K562 (cell line): Measurements from ENCODE around the gene PHC1. TPM values are rescaled to one million over a fixed set of nuclear protein-coding genes. Genes with fewer than 3 reads are reported as not detected.

Experiments used
- ATF1 ChIP-seq, 2 experiments: fragments of 450-650 bp in 1 of 2; IDR thresholded peaks; 2 replicates each; pipeline ENCODE4 v1.6.1; 2016; ENCODE audit warnings: missing compliant biosample characterization in 1 of 2, missing genetic modification characterization in 1 of 2
- BHLHE40 ChIP-seq: IDR thresholded peaks from 2 replicates; pipeline ENCODE4 v1.6.1; 2011; ENCODE audit warnings: low read length, improper control_type of control experiment
- CREM ChIP-seq: IDR thresholded peaks from 2 replicates; pipeline ENCODE4 v1.6.1; 2014; ENCODE audit warnings: antibody characterized with exemption, low read depth
- CTCF ChIP-seq, 3 experiments: IDR thresholded peaks in 2 of 3; conservative IDR thresholded peaks in 1 of 3; 2 replicates each; pipeline ENCODE4 v1.5.1; 2011 to 2012; ENCODE audit warnings: low read length in 3 of 3, mild to moderate bottlenecking in 3 of 3, control low read depth in 2 of 3, improper control_type of control experiment in 1 of 3, inconsistent platforms in 1 of 3, low read depth in 1 of 3, mixed read lengths in 1 of 3, moderate library complexity in 1 of 3; ENCODE audit not compliant: insufficient read depth in 2 of 3
- CXXC5 ChIP-seq: fragments of 250-450 bp; sonication (Bioruptor Pico); IDR thresholded peaks from 2 replicates; pipeline ENCODE4 v1.8.0; 2022; ENCODE audit warnings: inconsistent platforms, mild to moderate bottlenecking, moderate library complexity
- FOXP4 ChIP-seq: sonication (generic); formaldehyde crosslinking; IDR thresholded peaks from 2 replicates; pipeline ENCODE4 v1.8.0; 2022; ENCODE audit warnings: mild to moderate bottlenecking, missing genetic modification reagents, borderline replicate concordance
- GABPB1 ChIP-seq: sonication (generic); formaldehyde crosslinking; IDR thresholded peaks from 2 replicates; pipeline ENCODE4 v1.8.0; 2022; ENCODE audit warnings: mild to moderate bottlenecking, missing genetic modification reagents
- KDM5B ChIP-seq: fragments of 200-600 bp; sonication (generic); IDR thresholded peaks from 2 replicates; pipeline ENCODE4 v1.6.1; 2012; ENCODE audit warnings: low read depth, mild to moderate bottlenecking, moderate library complexity, low read length, control low read depth, inconsistent platforms; ENCODE audit not compliant: insufficient replicate concordance
- MXI1 ChIP-seq: IDR thresholded peaks from 2 replicates; pipeline ENCODE4 v1.6.1; 2011; ENCODE audit warnings: low read depth, mild to moderate bottlenecking, improper control_type of control experiment, low read length
- NR2C1 ChIP-seq, 2 experiments: fragments of 450-650 bp; IDR thresholded peaks; 2 replicates each; pipeline ENCODE4 v1.6.1; 2017; ENCODE audit warnings: mild to moderate bottlenecking in 2 of 2, antibody characterized with exemption in 1 of 2, inconsistent platforms in 1 of 2, missing compliant biosample characterization in 1 of 2, missing genetic modification characterization in 1 of 2
- NRF1 ChIP-seq, 2 experiments: fragments of 450-650 bp; IDR thresholded peaks in 1 of 2; conservative IDR thresholded peaks in 1 of 2; 2 replicates each; pipeline ENCODE4 v1.6.1; 2014; ENCODE audit warnings: mild to moderate bottlenecking in 2 of 2
- PHF20 ChIP-seq: fragments of 450-650 bp; IDR thresholded peaks from 2 replicates; pipeline ENCODE4 v1.6.1; 2018; ENCODE audit not compliant: partially characterized antibody
- POLR2G ChIP-seq: fragments of 200-400 bp; formaldehyde crosslinking; IDR thresholded peaks from 2 replicates; pipeline ENCODE4 v1.6.1; 2017; ENCODE audit warnings: low read depth, mild to moderate bottlenecking, antibody characterized with exemption, low read length, moderate library complexity
- RNF2 ChIP-seq: sonication (generic); IDR thresholded peaks from 2 replicates; pipeline ENCODE4 v1.6.1; 2016
- UBTF ChIP-seq, 2 experiments: IDR thresholded peaks; 2 replicates each; pipeline ENCODE4 v1.6.1; 2012; ENCODE audit warnings: improper control_type of control experiment in 2 of 2, low read depth in 2 of 2, low read length in 2 of 2, borderline replicate concordance in 1 of 2
- XRCC4 ChIP-seq: IDR thresholded peaks from one replicate; pipeline ENCODE4 v1.6.1; 2011; ENCODE audit not compliant: insufficient read depth, insufficient read length; ENCODE audit errors: extremely low read depth
- polyA plus RNA-seq, 8 experiments: library from polyadenylated mRNA; depleted of rRNA in 4 of 8; stranded (reverse) in 5 of 8; unstranded in 3 of 8; fragments of >200 nt; fragmentation: Nextera tagmentation in 2 of 8; fragmentation: Illumina TruSeq in 1 of 8; extraction: Ambion mirVana in 2 of 8; extraction: Trizol in 1 of 8; gene quantifications; 2 replicates each; pipeline versions ENCODE4 v1.2.1 to v1.2.3, GENCODE V29; 2011 to 2014; ENCODE audit warnings: inconsistent platforms in 1 of 8, missing spikeins in 1 of 8
- total RNA-seq, 7 experiments: library from RNA; depleted of rRNA in 6 of 7; stranded (reverse); fragments of >200 nt in 6 of 7; fragmentation: Illumina TruSeq in 2 of 7; extraction: Trizol in 2 of 7; gene quantifications; 2 replicates each; pipeline versions ENCODE4 v1.2.1 to v1.2.3, GENCODE V29; 2011 to 2021; ENCODE audit warnings: low replicate concordance in 1 of 7
- TF ChIP-seq, protein P1 (sequence below): fragments of 250-450 bp; sonication (Bioruptor Pico); IDR thresholded peaks from 2 replicates; pipeline ENCODE4 v1.9.0; 2021; ENCODE audit warnings: mild to moderate bottlenecking, inconsistent platforms

Gene PHC1
- total and polyA plus RNA-seq, 9 of the 15 experiments (the other 6 are each of a cell fraction or from before 2014, with no cell fraction given): 1.9 to 13.7 (median 6.9) TPM

DNA sequence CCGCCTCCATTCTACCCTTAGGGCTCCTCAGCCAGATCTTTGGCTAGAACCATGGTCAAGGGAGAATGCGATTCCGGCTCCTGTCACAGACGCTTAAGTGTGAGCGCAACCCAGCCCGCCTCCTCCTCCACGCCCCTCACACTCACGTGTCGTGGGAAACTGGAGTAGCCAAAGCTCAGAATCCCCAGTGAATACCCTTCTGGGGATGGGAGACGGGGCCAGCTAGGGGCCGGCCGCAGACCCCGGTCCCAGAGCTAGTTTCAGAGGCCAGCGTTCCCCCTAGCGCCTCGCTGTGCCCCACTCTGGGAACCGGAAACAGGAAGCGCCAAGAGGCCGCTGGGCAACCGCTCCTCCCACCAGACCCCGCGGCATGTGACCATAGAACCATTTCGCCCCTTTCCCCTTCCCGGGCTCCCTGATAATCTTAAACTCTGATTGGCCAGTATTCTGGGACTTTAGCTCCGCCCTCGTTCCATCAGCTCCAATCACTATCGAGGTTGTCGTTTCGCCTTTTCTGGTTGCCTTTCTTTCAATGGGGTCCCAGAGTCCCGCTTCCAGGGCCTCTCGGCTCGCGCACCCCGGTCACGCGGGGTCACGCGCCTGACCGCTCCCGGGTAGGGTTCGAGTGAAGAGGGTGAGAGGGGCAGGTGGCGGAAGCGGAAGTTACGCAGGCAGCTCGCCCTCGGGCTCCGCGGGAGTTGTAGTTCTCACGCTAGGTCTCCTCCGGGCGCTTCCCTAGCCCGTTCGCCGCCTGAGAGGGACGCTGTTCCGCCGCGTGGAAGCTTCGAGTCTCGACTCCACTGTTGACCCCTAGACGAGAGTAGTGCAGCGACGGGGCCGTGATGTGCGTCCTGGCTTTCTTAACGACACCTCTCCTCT is 35.3 kb downstream of the PHC1 start, which contains the start of gene M6PR (continued):
- 0 out of 4 replicates have a peak, but pooled peaks of 1 of the 2 experiments have one; percentile 59 for TF ChIP-seq UBTF (IDR thresholded peaks at IDR 0.05; ENCODE audit: borderline replicate concordance in 1 of 2, low read depth in 2 of 2, low read length in 2 of 2)
- TF ChIP-seq BHLHE40: peak; percentile 82
- TF ChIP-seq, protein P1, sequence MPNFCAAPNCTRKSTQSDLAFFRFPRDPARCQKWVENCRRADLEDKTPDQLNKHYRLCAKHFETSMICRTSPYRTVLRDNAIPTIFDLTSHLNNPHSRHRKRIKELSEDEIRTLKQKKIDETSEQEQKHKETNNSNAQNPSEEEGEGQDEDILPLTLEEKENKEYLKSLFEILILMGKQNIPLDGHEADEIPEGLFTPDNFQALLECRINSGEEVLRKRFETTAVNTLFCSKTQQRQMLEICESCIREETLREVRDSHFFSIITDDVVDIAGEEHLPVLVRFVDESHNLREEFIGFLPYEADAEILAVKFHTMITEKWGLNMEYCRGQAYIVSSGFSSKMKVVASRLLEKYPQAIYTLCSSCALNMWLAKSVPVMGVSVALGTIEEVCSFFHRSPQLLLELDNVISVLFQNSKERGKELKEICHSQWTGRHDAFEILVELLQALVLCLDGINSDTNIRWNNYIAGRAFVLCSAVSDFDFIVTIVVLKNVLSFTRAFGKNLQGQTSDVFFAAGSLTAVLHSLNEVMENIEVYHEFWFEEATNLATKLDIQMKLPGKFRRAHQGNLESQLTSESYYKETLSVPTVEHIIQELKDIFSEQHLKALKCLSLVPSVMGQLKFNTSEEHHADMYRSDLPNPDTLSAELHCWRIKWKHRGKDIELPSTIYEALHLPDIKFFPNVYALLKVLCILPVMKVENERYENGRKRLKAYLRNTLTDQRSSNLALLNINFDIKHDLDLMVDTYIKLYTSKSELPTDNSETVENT (CRISPR knock-in tag): peak; percentile 50; the same call in 1 of the 2 replicates
- no peak for TF ChIP-seq ATF1 (CRISPR knock-in tag; IDR thresholded peaks at IDR 0.05)
- TF ChIP-seq ATF1 (tag; IDR thresholded peaks at IDR 0.05): peak; percentile 94
- TF ChIP-seq PHF20: peak; percentile 40
- peak; percentile 65 to 76 (median 72) for TF ChIP-seq CTCF (IDR thresholded peaks at IDR 0.05 in 2 of 3, conservative IDR thresholded peaks at IDR 0.05 in 1 of 3; ENCODE audit: insufficient read depth in 2 of 3, low read depth in 1 of 3, low read length in 3 of 3)
- peak; percentile 96 for TF ChIP-seq CREM
- peak; percentile 90 for TF ChIP-seq POLR2G
- TF ChIP-seq CXXC5 (CRISPR knock-in tag): peak; percentile 73; the same call in 1 of the 2 replicates
- no peak for TF ChIP-seq XRCC4
- TF ChIP-seq NRF1 (conservative IDR thresholded peaks at IDR 0.05 in 1 of 2, IDR thresholded peaks at IDR 0.05 in 1 of 2): peak; percentile 76 to 82
- no peak for TF ChIP-seq FOXP4 (CRISPR knock-in tag)
- TF ChIP-seq GABPB1 (CRISPR knock-in tag): peak; percentile 98
- TF ChIP-seq KDM5B: peak; percentile 44
- peak; percentile 61 for TF ChIP-seq NR2C1 (IDR thresholded peaks at IDR 0.05)
- TF ChIP-seq NR2C1 (tag; IDR thresholded peaks at IDR 0.05): peak; percentile 81
- peak; percentile 51; the same call in 1 of the 2 replicates for TF ChIP-seq MXI1
- TF ChIP-seq RNF2: 0 out of 2 replicates have a peak, but pooled peaks have one; percentile 64
